ENCODE results near the gene ARL17B. TPM values are rescaled to one million over a fixed set of nuclear protein-coding genes. Genes with fewer than 3 reads are reported as not detected.

Gene ARL17B
- total RNA-seq, 1 experiment from 2014 or later, result 13.9 TPM

- intact Hi-C loops (cut with micrococcal nuclease; ENCODE audit: unreplicated experiment), result no loop called here
- no peaks in the 10 kb centered on the region for H3K27me3 ChIP-seq (replicated peaks; ENCODE audit: insufficient read depth, low read depth, low read length, poor library complexity)
- POLR2A ChIA-PET (ENCODE audit: low non-redundant PET), result no interaction called here
- H3K4me3 ChIP-seq (ENCODE audit: low read depth, low read length, poor library complexity, severe bottlenecking), result no peak overlapping the region
- no TSS peak for BruUV-seq (replicated peaks)
- no peaks in the 10 kb centered on the region for H3K36me3 ChIP-seq (ENCODE audit: insufficient read depth, low read length, poor library complexity, severe bottlenecking)
- CTCF ChIA-PET, result no interaction called here
- no peaks in the 10 kb centered on the region for H3K4me1 ChIP-seq (ENCODE audit: insufficient read depth, low read length, poor library complexity, severe bottlenecking)
- H3K9me3 ChIP-seq (ENCODE audit: low read depth, low read length, poor library complexity, severe bottlenecking), result no peaks in the 10 kb centered on the region
- no peak for DNase-seq (ENCODE audit: low spot score)
- TF ChIP-seq CTCF (conservative IDR thresholded peaks at IDR 0.05; ENCODE audit: low read depth, low read length) (no peak), EZH2 (IDR thresholded peaks at IDR 0.05; ENCODE audit: borderline replicate concordance, low read depth, low read length, poor library complexity, severe bottlenecking) (no peak)
- H3K27ac ChIP-seq (ENCODE audit: low read depth, low read length, poor library complexity, severe bottlenecking), result no peak overlapping the region
Observed at GRCh38 chr17:46274238-46274637, 87.3 kb downstream of the ARL17B start.

GRCh38 chr17:46273541-46274236, 87.9 kb downstream of the ARL17B start:
- ChIA-PET POLR2A (ENCODE audit: low non-redundant PET) (no interaction called here), CTCF (no interaction called here)
- H3K4me3 ChIP-seq (ENCODE audit: low read depth, low read length, poor library complexity, severe bottlenecking), result no peak overlapping the region
- H3K27ac ChIP-seq (ENCODE audit: low read depth, low read length, poor library complexity, severe bottlenecking), result no peak overlapping the region
- H3K27me3 ChIP-seq (replicated peaks; ENCODE audit: insufficient read depth, low read depth, low read length, poor library complexity), result no peaks in the 10 kb centered on the region
- no peak for TF ChIP-seq EZH2 (IDR thresholded peaks at IDR 0.05; ENCODE audit: borderline replicate concordance, low read depth, low read length, poor library complexity, severe bottlenecking)
- TF ChIP-seq CTCF (conservative IDR thresholded peaks at IDR 0.05; ENCODE audit: low read depth, low read length), result no peak
- no peak for DNase-seq (ENCODE audit: low spot score)
- intact Hi-C loops (cut with micrococcal nuclease; ENCODE audit: unreplicated experiment), result no loop called here
- H3K9me3 ChIP-seq (ENCODE audit: low read depth, low read length, poor library complexity, severe bottlenecking), result no peaks in the 10 kb centered on the region
- H3K4me1 ChIP-seq (ENCODE audit: insufficient read depth, low read length, poor library complexity, severe bottlenecking), result no peaks in the 10 kb centered on the region
- no TSS peak for BruUV-seq (replicated peaks)
- H3K36me3 ChIP-seq (ENCODE audit: insufficient read depth, low read length, poor library complexity, severe bottlenecking), result no peaks in the 10 kb centered on the region

- POLR2A ChIA-PET (ENCODE audit: low non-redundant PET), result no interaction called here
- no peak overlapping the region for H3K27ac ChIP-seq (ENCODE audit: low read depth, low read length, poor library complexity, severe bottlenecking)
- CTCF ChIA-PET, result no interaction called here
- H3K27me3 ChIP-seq (replicated peaks; ENCODE audit: insufficient read depth, low read depth, low read length, poor library complexity), result no peaks in the 10 kb centered on the region
- H3K4me3 ChIP-seq (ENCODE audit: low read depth, low read length, poor library complexity, severe bottlenecking), result no peak overlapping the region
- DNase-seq (ENCODE audit: low spot score), result no peak
- no peak for TF ChIP-seq CTCF (conservative IDR thresholded peaks at IDR 0.05; ENCODE audit: low read depth, low read length)
- no peak for TF ChIP-seq EZH2 (IDR thresholded peaks at IDR 0.05; ENCODE audit: borderline replicate concordance, low read depth, low read length, poor library complexity, severe bottlenecking)
- intact Hi-C loops (cut with micrococcal nuclease; ENCODE audit: unreplicated experiment), result no loop called here
- no peaks in the 10 kb centered on the region for H3K9me3 ChIP-seq (ENCODE audit: low read depth, low read length, poor library complexity, severe bottlenecking)
- BruUV-seq (replicated peaks), result no TSS peak
- H3K36me3 ChIP-seq (ENCODE audit: insufficient read depth, low read length, poor library complexity, severe bottlenecking), result no peaks in the 10 kb centered on the region
- peaks cover 6% of the 10 kb centered on the region for H3K4me1 ChIP-seq (ENCODE audit: insufficient read depth, low read length, poor library complexity, severe bottlenecking)
Observed at GRCh38 chr17:46270032-46270431, 91.5 kb downstream of the ARL17B start.

All from A673 (cell line).